ENCODE results near the gene TPM1. TPM values are rescaled to one million over a fixed set of nuclear protein-coding genes. Genes with fewer than 3 reads are reported as not detected.

The TPM1 gene
- total and polyA plus RNA-seq, 4 donors: 118 to 469 (median 192) TPM

DNA sequence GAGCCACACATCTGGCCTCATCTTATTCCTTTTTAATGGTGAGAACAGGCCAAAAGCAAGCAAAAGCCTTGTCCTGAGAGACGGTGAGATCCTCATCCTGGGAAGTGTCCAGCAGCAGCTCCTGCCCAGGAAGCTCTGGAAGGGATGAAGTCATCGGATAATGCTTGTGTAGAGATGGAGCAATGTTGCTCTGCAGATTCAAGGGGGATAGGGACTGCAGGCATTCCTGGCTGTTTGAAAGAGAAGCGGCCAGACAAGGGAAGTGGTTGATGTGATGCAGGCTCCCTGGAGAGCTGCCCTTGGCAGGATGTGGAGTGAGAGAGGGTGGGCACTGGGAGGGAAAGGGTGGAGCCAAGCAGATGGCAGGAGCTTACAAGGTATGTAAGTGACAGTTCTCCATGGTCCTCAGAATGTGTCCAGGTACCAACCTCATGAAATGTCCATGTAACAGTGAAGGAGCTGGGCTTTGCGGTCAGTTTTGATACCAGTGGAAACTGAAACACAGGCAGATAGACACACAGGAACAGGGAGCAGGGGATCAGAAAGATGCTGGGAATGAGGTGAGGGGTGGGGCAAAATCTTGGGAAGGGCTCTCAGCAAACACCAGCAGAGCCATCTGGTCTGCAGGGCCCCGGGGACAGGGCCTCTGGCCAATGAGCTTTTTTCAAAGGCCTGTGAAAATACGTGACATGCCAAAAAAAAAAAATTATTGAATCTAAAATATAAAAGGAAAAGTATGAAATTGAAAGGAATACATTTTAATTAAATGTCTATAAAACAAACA, 46.9 kb downstream of the TPM1 start:
- 53 to 72% methylated on average over 6 of the region's 6 CpGs for WGBS, 2 donors
- H3K27ac ChIP-seq (ENCODE audit: low read depth in 1 of 2, low read length in 1 of 2): peak overlapping the region; percentile 13 to 18

DNA sequence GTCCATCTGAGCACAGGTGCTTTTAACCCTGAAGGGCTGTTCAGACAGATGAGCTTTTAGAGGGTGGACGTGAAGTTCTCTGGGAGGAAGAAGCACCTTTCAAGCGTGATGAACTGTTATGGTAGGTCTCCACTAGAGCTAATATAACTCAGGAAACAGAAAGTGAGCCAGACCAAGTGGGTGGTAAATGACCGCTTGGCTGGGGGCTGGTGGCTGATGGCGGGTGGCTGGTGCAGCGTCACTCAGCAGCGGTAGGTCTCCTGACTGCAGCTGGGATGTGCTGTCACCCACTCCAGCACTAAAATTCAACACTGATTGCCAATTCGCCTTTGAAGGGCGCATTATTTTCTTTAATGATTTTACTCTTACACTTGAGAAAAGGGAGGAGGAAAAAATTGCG, 47.9 kb downstream of the TPM1 start:
- Histone ChIP-seq H3K36me3 (ENCODE audit: control insufficient read depth in 4 of 4, insufficient read depth in 4 of 4, low read length in 4 of 4) (no peaks in the 10 kb centered on the region), H3K27ac (ENCODE audit: low read depth in 1 of 2, low read length in 1 of 2) (no peak overlapping the region), H3K27me3 (ENCODE audit: control insufficient read depth in 3 of 3, insufficient read depth in 3 of 3, low read length in 2 of 3) (no peaks in the 10 kb centered on the region), H3K4me3 (no peak overlapping the region), H3K9ac (ENCODE audit: insufficient read depth in 1 of 2, low read length in 2 of 2) (no peak overlapping the region), H3K4me1 (ENCODE audit: control insufficient read depth in 5 of 5, insufficient read depth in 5 of 5, low read length in 5 of 5) (peaks cover 7 to 52% (median 34%) of the 10 kb centered on the region in 5 donors), H3K9me3 (ENCODE audit: control insufficient read depth in 4 of 4, insufficient read depth in 3 of 4, low read length in 3 of 4) (no peaks in the 10 kb centered on the region)
- TF ChIP-seq, protein P1, sequence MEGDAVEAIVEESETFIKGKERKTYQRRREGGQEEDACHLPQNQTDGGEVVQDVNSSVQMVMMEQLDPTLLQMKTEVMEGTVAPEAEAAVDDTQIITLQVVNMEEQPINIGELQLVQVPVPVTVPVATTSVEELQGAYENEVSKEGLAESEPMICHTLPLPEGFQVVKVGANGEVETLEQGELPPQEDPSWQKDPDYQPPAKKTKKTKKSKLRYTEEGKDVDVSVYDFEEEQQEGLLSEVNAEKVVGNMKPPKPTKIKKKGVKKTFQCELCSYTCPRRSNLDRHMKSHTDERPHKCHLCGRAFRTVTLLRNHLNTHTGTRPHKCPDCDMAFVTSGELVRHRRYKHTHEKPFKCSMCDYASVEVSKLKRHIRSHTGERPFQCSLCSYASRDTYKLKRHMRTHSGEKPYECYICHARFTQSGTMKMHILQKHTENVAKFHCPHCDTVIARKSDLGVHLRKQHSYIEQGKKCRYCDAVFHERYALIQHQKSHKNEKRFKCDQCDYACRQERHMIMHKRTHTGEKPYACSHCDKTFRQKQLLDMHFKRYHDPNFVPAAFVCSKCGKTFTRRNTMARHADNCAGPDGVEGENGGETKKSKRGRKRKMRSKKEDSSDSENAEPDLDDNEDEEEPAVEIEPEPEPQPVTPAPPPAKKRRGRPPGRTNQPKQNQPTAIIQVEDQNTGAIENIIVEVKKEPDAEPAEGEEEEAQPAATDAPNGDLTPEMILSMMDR (IDR thresholded peaks at IDR 0.05; ENCODE audit: control extremely low read depth, extremely low read depth): no peak
- ATAC-seq (ENCODE audit: insufficient read depth, low FRiP score) (no peak), DNase-seq (peak; percentile 92 to 97 (median 96))
- 73 to 74% methylated on average over 9 of the region's 9 CpGs for WGBS, 2 donors

More for the DNA sequence above, 46.9 kb downstream of the TPM1 start:
- no peak overlapping the region for H3K4me3 ChIP-seq
- TF ChIP-seq, protein P1 (IDR thresholded peaks at IDR 0.05; ENCODE audit: control extremely low read depth, extremely low read depth): no peak
- DNase-seq: peak; percentile 77 to 88 (median 80)
- H3K27me3 ChIP-seq (ENCODE audit: control insufficient read depth in 3 of 3, insufficient read depth in 3 of 3, low read length in 2 of 3): no peaks in the 10 kb centered on the region
- no peak overlapping the region for H3K9ac ChIP-seq (ENCODE audit: insufficient read depth in 1 of 2, low read length in 2 of 2)
- H3K36me3 ChIP-seq (ENCODE audit: control insufficient read depth in 4 of 4, insufficient read depth in 4 of 4, low read length in 4 of 4): no peaks in the 10 kb centered on the region
- H3K4me1 ChIP-seq (ENCODE audit: control insufficient read depth in 5 of 5, insufficient read depth in 5 of 5, low read length in 5 of 5): peaks cover 7 to 52% (median 34%) of the 10 kb centered on the region in 5 donors
- H3K9me3 ChIP-seq (ENCODE audit: control insufficient read depth in 4 of 4, insufficient read depth in 3 of 4, low read length in 3 of 4): no peaks in the 10 kb centered on the region
- no peak for ATAC-seq (ENCODE audit: insufficient read depth, low FRiP score)

DNA sequence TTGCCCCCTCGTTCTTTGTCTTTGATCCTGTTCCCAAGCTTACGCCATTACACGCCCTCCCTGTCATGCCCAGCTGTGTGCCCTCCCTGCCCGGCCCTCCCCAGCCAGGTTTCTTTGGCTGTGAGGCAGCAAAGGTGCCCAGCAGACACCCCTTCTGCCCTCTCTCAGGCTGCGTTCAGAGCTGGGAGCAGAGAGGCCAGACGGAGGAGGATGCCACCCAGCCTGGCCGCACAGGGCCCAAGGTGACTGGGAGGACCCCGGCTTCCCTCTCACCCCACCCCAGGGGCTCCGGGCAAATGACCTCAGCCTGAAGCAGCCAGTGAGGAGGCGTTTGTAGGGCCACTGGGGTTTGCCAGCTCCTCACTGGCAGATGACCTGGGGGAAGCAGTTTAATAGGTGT, 48.3 kb downstream of the TPM1 start:
- DNase-seq: no peak
- ATAC-seq (ENCODE audit: insufficient read depth, low FRiP score): no peak
- no peak overlapping the region for H3K9ac ChIP-seq (ENCODE audit: insufficient read depth in 1 of 2, low read length in 2 of 2)
- no peak overlapping the region for H3K4me3 ChIP-seq
- TF ChIP-seq, protein P1 (IDR thresholded peaks at IDR 0.05; ENCODE audit: control extremely low read depth, extremely low read depth): no peak
- H3K27ac ChIP-seq (ENCODE audit: low read depth in 1 of 2, low read length in 1 of 2): no peak overlapping the region
- H3K4me1 ChIP-seq (ENCODE audit: control insufficient read depth in 5 of 5, insufficient read depth in 5 of 5, low read length in 5 of 5): peaks cover 7 to 52% (median 34%) of the 10 kb centered on the region in 5 donors
- H3K9me3 ChIP-seq (ENCODE audit: control insufficient read depth in 4 of 4, insufficient read depth in 3 of 4, low read length in 3 of 4): no peaks in the 10 kb centered on the region
- no peaks in the 10 kb centered on the region for H3K27me3 ChIP-seq (ENCODE audit: control insufficient read depth in 3 of 3, insufficient read depth in 3 of 3, low read length in 2 of 3)
- WGBS, 2 donors: 71 to 81% methylated on average over 10 of the region's 10 CpGs
- no peaks in the 10 kb centered on the region for H3K36me3 ChIP-seq (ENCODE audit: control insufficient read depth in 4 of 4, insufficient read depth in 4 of 4, low read length in 4 of 4)

All from lung (tissue), 12 donors.